NCI-H146 treated with DMSO at 0.1 percent for 48 hours (cell line): Measurements from ENCODE around the gene DNAJA3.

ENCODE experiments used
- DNase-seq: peaks from one replicate; lab custom pipeline; 2025; ENCODE audit not compliant: unreplicated experiment; lab: John Stamatoyannopoulos, UW

Gene DNAJA3

GRCh38 chr16:4425378-4426020 lies at the start of gene DNAJA3:
DNAJA3 (plus strand) TSS chr16:4425868; CDS start chr16:4425882, 14 bp downstream.
- DNase-seq, result peak; percentile 96

GRCh38 chr16:4376126-4376892 lies 49.4 kb upstream of the DNAJA3 start:
- DNase-seq, result no peak

- DNase-seq, result no peak
Measured at GRCh38 chr16:4376893-4377572, 48.6 kb upstream of the DNAJA3 start.

GRCh38 chr16:4377573-4378154 lies 48.0 kb upstream of the DNAJA3 start:
- no peak for DNase-seq

GRCh38 chr16:4378161-4378666 lies 47.5 kb upstream of the DNAJA3 start:
- no peak for DNase-seq

GRCh38 chr16:4378999-4379690 lies 46.5 kb upstream of the DNAJA3 start:
- no peak for DNase-seq

- no peak for DNase-seq
Measured at GRCh38 chr16:4380119-4381063, 45.3 kb upstream of the DNAJA3 start.

- no peak for DNase-seq
Measured at GRCh38 chr16:4381072-4381934, 44.4 kb upstream of the DNAJA3 start.

GRCh38 chr16:4381935-4382794 lies 43.5 kb upstream of the DNAJA3 start:
- DNase-seq, result no peak

- DNase-seq, result no peak
Measured at GRCh38 chr16:4382795-4383357, 42.8 kb upstream of the DNAJA3 start.

GRCh38 chr16:4383591-4384444 lies 41.9 kb upstream of the DNAJA3 start:
- DNase-seq, result no peak

- no peak for DNase-seq
Measured at GRCh38 chr16:4384509-4384942, 41.1 kb upstream of the DNAJA3 start.

GRCh38 chr16:4385066-4385788 lies 40.4 kb upstream of the DNAJA3 start:
- no peak for DNase-seq

GRCh38 chr16:4385789-4386450 lies 39.7 kb upstream of the DNAJA3 start:
- DNase-seq, result no peak

GRCh38 chr16:4386451-4386805 lies 39.2 kb upstream of the DNAJA3 start:
- DNase-seq, result no peak
